Astrocyte of the cerebellum (primary cell): ENCODE data around the gene IGFN1.

Source experiments
- DNase-seq: peaks from one replicate; pipeline ENCODE4 v3.0.0-alpha.2; 2011; ENCODE audit warnings: low read depth
- H3K4me3 ChIP-seq: 2 replicates; pipeline ENCODE4 v1.5.1; 2011; ENCODE audit warnings: mild to moderate bottlenecking, low read depth, low read length, moderate library complexity
- CTCF ChIP-seq: IDR thresholded peaks from 2 replicates; pipeline ENCODE4 v1.5.1; 2012; ENCODE audit warnings: low read length, low read depth, moderate library complexity, mild to moderate bottlenecking; ENCODE audit errors: missing control alignments
- in situ Hi-C: cut with HindIII; loops from 2 replicates; pipeline ENCODE4 v1.10.0; 2017; ENCODE audit warnings: low sequenced_read_pairs

IGFN1 gene

GRCh38 chr1:201260236-201260590 is 69.6 kb downstream of the IGFN1 start:
- no peak overlapping the region for H3K4me3 ChIP-seq
- TF ChIP-seq CTCF, result no peak
- no peak for DNase-seq
- in situ Hi-C loops, result no loop called here

GRCh38 chr1:201260648-201261311 is 70.2 kb downstream of the IGFN1 start:
- in situ Hi-C loops, result no loop called here
- no peak for TF ChIP-seq CTCF
- no peak overlapping the region for H3K4me3 ChIP-seq
- no peak for DNase-seq

- no peak for TF ChIP-seq CTCF
- H3K4me3 ChIP-seq, result no peak overlapping the region
- no peak for DNase-seq
- in situ Hi-C loops, result no loop called here
Measured at GRCh38 chr1:201261771-201262547, 71.3 kb downstream of the IGFN1 start.

GRCh38 chr1:201262963-201263608 is 72.5 kb downstream of the IGFN1 start:
- in situ Hi-C loops, result no loop called here
- H3K4me3 ChIP-seq, result no peak overlapping the region
- no peak for DNase-seq

GRCh38 chr1:201264072-201264471 is 73.4 kb downstream of the IGFN1 start:
- no peak overlapping the region for H3K4me3 ChIP-seq
- no peak for DNase-seq
- in situ Hi-C loops, result no loop called here
- TF ChIP-seq CTCF, result no peak

More at GRCh38 chr1:201262963-201263608, 72.5 kb downstream of the IGFN1 start:
- TF ChIP-seq CTCF, result no peak

- in situ Hi-C loops, result no loop called here
Measured at GRCh38 chr1:201264554-201264953, 73.9 kb downstream of the IGFN1 start.

More at GRCh38 chr1:201264554-201264953, 73.9 kb downstream of the IGFN1 start:
- H3K4me3 ChIP-seq, result no peak overlapping the region
- no peak for DNase-seq
- no peak for TF ChIP-seq CTCF
